GM23338 (cell line): ENCODE measurements around the gene C1QA. TPM values are rescaled to one million over a fixed set of nuclear protein-coding genes. Genes with fewer than 3 reads are reported as not detected.

ENCODE experiments used
- ATAC-seq: fragments of 200-7000 bp; cut with Tn5 transposase; 3 replicates; pipeline ENCODE4 v1.9.1; 2020
- DNase-seq: peaks from one replicate; pipeline ENCODE4 v3.0.0-alpha.2; 2015; ENCODE audit warnings: low spot score
- H2AFZ ChIP-seq: fragments of 200-600 bp; sonication (generic); 2 replicates; pipeline ENCODE4 v1.8.0; 2016; ENCODE audit warnings: antibody characterized with exemption, mild to moderate bottlenecking, moderate library complexity
- H3F3A ChIP-seq: fragments of 200-600 bp; sonication (generic); replicated peaks from 2 replicates; pipeline ENCODE4 v1.8.0; 2017; ENCODE audit warnings: antibody characterized with exemption, mixed run types, low read depth
- H3K27ac ChIP-seq: fragments of 200-600 bp; sonication (generic); 2 replicates; pipeline ENCODE4 v1.6.1; 2016; ENCODE audit warnings: low read depth
- H3K27me3 ChIP-seq: fragments of 200-600 bp; sonication (generic); 2 replicates; pipeline ENCODE4 v1.8.0; 2016; ENCODE audit warnings: mild to moderate bottlenecking, mixed run types, moderate library complexity; ENCODE audit not compliant: insufficient read depth
- H3K36me3 ChIP-seq: fragments of 200-600 bp; sonication (generic); 2 replicates; pipeline ENCODE4 v1.8.0; 2016; ENCODE audit warnings: mild to moderate bottlenecking; ENCODE audit not compliant: insufficient read depth
- H3K4me1 ChIP-seq: fragments of 200-600 bp; sonication (generic); 2 replicates; pipeline ENCODE4 v1.8.0; 2016; ENCODE audit warnings: mild to moderate bottlenecking, moderate library complexity; ENCODE audit not compliant: insufficient read depth
- H3K4me2 ChIP-seq: fragments of 200-600 bp; sonication (generic); 2 replicates; pipeline ENCODE4 v1.7.1; 2017; ENCODE audit warnings: mixed run types
- H3K4me3 ChIP-seq: fragments of 200-600 bp; sonication (generic); 2 replicates; pipeline ENCODE4 v1.6.1; 2016; ENCODE audit warnings: mixed run types
- H3K79me2 ChIP-seq: fragments of 200-600 bp; sonication (generic); replicated peaks from 2 replicates; pipeline ENCODE4 v1.8.0; 2017; ENCODE audit warnings: mild to moderate bottlenecking; ENCODE audit not compliant: insufficient read depth
- H3K9me2 ChIP-seq: fragments of 200-600 bp; sonication (generic); 2 replicates; pipeline ENCODE4 v1.8.0; 2017; ENCODE audit not compliant: insufficient read depth
- H4K20me1 ChIP-seq: fragments of 200-600 bp; sonication (generic); replicated peaks from 2 replicates; pipeline ENCODE4 v1.8.0; 2017; ENCODE audit warnings: mild to moderate bottlenecking; ENCODE audit not compliant: insufficient read depth
- H3K27ac Mint-ChIP-seq: 2 replicates; pipeline ENCODE4 v1.8.0; 2020; ENCODE audit warnings: inconsistent platforms, mild to moderate bottlenecking, moderate library complexity, mixed read lengths
- H3K27me3 Mint-ChIP-seq: 3 replicates; pipeline ENCODE4 v1.8.0; 2022; ENCODE audit warnings: low read depth, mild to moderate bottlenecking, moderate library complexity, mixed read lengths, inconsistent platforms; ENCODE audit not compliant: insufficient read depth, poor library complexity
- H3K36me3 Mint-ChIP-seq: 3 replicates; pipeline ENCODE4 v1.8.0; 2021; ENCODE audit warnings: low read depth, mild to moderate bottlenecking, inconsistent platforms, moderate library complexity, mixed read lengths
- H3K4me1 Mint-ChIP-seq: 3 replicates; pipeline ENCODE4 v1.8.0; 2020; ENCODE audit warnings: mild to moderate bottlenecking, inconsistent platforms, mixed read lengths
- H3K4me3 Mint-ChIP-seq: 3 replicates; pipeline ENCODE4 v1.8.0; 2021; ENCODE audit warnings: moderate library complexity, mild to moderate bottlenecking, inconsistent platforms, mixed read lengths
- H3K9me3 Mint-ChIP-seq: 3 replicates; pipeline ENCODE4 v1.8.0; 2020; ENCODE audit warnings: moderate library complexity, mild to moderate bottlenecking, inconsistent platforms, mixed read lengths
- CREB1 ChIP-seq: fragments of 250-450 bp; sonication (Bioruptor Pico); IDR thresholded peaks from 2 replicates; pipeline ENCODE4 v1.5.0; 2020; ENCODE audit warnings: low read depth, mild to moderate bottlenecking, moderate library complexity
- CTCF ChIP-seq, 2 experiments: fragments of 200-600 bp in 1 of 2; sonication (generic) in 1 of 2; conservative IDR thresholded peaks; 2 replicates each; pipeline versions ENCODE4 v1.5.1 to v1.6.1; 2016 to 2017; ENCODE audit warnings: antibody characterized with exemption in 2 of 2, low read depth in 2 of 2, mild to moderate bottlenecking in 2 of 2, moderate library complexity in 1 of 2
- ETS1 ChIP-seq: IDR thresholded peaks from 2 replicates; pipeline ENCODE4 v1.6.1; 2016; ENCODE audit warnings: antibody characterized with exemption
- EZH2 ChIP-seq: fragments of 200-600 bp; sonication (generic); IDR thresholded peaks from one replicate; pipeline ENCODE4 v1.8.0; 2017; ENCODE audit warnings: antibody characterized with exemption, mild to moderate bottlenecking, low read depth; ENCODE audit not compliant: unreplicated experiment
- EZH2phosphoT487 ChIP-seq: fragments of 200-600 bp; sonication (generic); IDR thresholded peaks from one replicate; pipeline ENCODE4 v1.8.1; 2018; ENCODE audit warnings: antibody characterized with exemption; ENCODE audit not compliant: unreplicated experiment
- JUNB ChIP-seq: IDR thresholded peaks from one replicate; pipeline ENCODE4 v1.6.1; 2016; ENCODE audit warnings: antibody characterized with exemption; ENCODE audit not compliant: unreplicated experiment
- NANOG ChIP-seq: IDR thresholded peaks from 2 replicates; pipeline ENCODE4 v1.6.1; 2016; ENCODE audit warnings: antibody characterized with exemption, borderline replicate concordance
- POLR2AphosphoS5 ChIP-seq: IDR thresholded peaks from 2 replicates; pipeline ENCODE4 v1.6.1; 2016; ENCODE audit warnings: antibody characterized with exemption, low read depth
- REST ChIP-seq: IDR thresholded peaks from one replicate; pipeline ENCODE4 v1.6.1; 2018; ENCODE audit warnings: antibody characterized with exemption; ENCODE audit not compliant: unreplicated experiment
- STAT1 ChIP-seq: IDR thresholded peaks from one replicate; pipeline ENCODE4 v1.6.1; 2016; ENCODE audit warnings: antibody characterized with exemption; ENCODE audit not compliant: unreplicated experiment
- ZNF114 ChIP-seq: fragments of 250-450 bp; sonication (Bioruptor Pico); IDR thresholded peaks from 2 replicates; pipeline ENCODE4 v1.5.0; 2020; ENCODE audit warnings: mild to moderate bottlenecking, moderate library complexity
- ZNF331 ChIP-seq: fragments of 250-450 bp; sonication (Bioruptor Pico); IDR thresholded peaks from 2 replicates; pipeline ENCODE4 v1.5.0; 2020; ENCODE audit warnings: low read depth, mild to moderate bottlenecking, moderate library complexity
- ZNF462 ChIP-seq: fragments of 250-450 bp; sonication (Bioruptor Pico); IDR thresholded peaks from 2 replicates; pipeline ENCODE4 v1.5.0; 2020; ENCODE audit warnings: mild to moderate bottlenecking, moderate library complexity
- polyA plus RNA-seq: library from polyadenylated mRNA; unstranded; fragments of >200 nt; fragmentation: Nextera tagmentation; extraction: Ambion mirVana; gene quantifications from 2 replicates; pipeline ENCODE4 v1.2.1, GENCODE V29; 2016
- total RNA-seq: library from RNA; depleted of rRNA; stranded (reverse); fragments of >200 nt; shearing (Covaris generic); gene quantifications from 2 replicates; pipeline ENCODE4 v1.2.3, GENCODE V29; 2014

C1QA gene
- total and polyA plus RNA-seq, 2 experiments from 2014 or later = not detected

GRCh38 chr1:22674410-22674749 lies 38.0 kb downstream of the C1QA start:
- Mint-ChIP-seq H3K27ac (no peak overlapping the region), H3K4me1 (peaks cover 12% of the 10 kb centered on the region)
- no peak for DNase-seq

More at GRCh38 chr1:22674410-22674749, 38.0 kb downstream of the C1QA start:
- Mint-ChIP-seq H3K4me3 (no peak overlapping the region), H3K36me3 (no peaks in the 10 kb centered on the region), H3K9me3 (no peaks in the 10 kb centered on the region), H3K27me3 (peaks cover 7% of the 10 kb centered on the region)
- no peak overlapping the region for H3K4me3 ChIP-seq
- no peaks in the 10 kb centered on the region for H4K20me1 ChIP-seq
- no peak overlapping the region for H3K4me2 ChIP-seq
- no peak for ATAC-seq
- peaks cover 9% of the 10 kb centered on the region for H3K4me1 ChIP-seq
- H3K9me2 ChIP-seq = no peaks in the 10 kb centered on the region
- H2AFZ ChIP-seq = no peak overlapping the region
- peaks cover 9% of the 10 kb centered on the region for H3F3A ChIP-seq
- no peak for TF ChIP-seq EZH2
- no peak for TF ChIP-seq STAT1
- TF ChIP-seq POLR2AphosphoS5 = no peak
- no peak for TF ChIP-seq ZNF331 (CRISPR knock-in tag)
- no peak for TF ChIP-seq ZNF114
- TF ChIP-seq JUNB = no peak
- TF ChIP-seq ZNF462 (CRISPR knock-in tag) = no peak
- no peak for TF ChIP-seq REST
- no peak for TF ChIP-seq NANOG
- TF ChIP-seq CTCF (conservative IDR thresholded peaks at IDR 0.05; ENCODE audit: low read depth in 2 of 2) = no peak
- no peak for TF ChIP-seq EZH2phosphoT487
- no peak for TF ChIP-seq ETS1
- no peak for TF ChIP-seq CREB1
- no peaks in the 10 kb centered on the region for H3K79me2 ChIP-seq
- no peaks in the 10 kb centered on the region for H3K27me3 ChIP-seq
- no peaks in the 10 kb centered on the region for H3K36me3 ChIP-seq
- no peak overlapping the region for H3K27ac ChIP-seq
